Sigmoid colon (tissue), 4 donors: ENCODE measurements around the gene OR10H2.

Experiments used
- EP300 ChIP-seq, 4 donors: sonication (generic); formaldehyde crosslinking; IDR thresholded peaks; one replicate each; pipeline ENCODE4 v1.6.1; 2017; ENCODE audit warnings: antibody characterized with exemption in 4 of 4
- POLR2A ChIP-seq, 2 donors: fragments of 450-650 bp; IDR thresholded peaks; one replicate each; pipeline ENCODE4 v1.6.1; 2016; ENCODE audit warnings: antibody characterized with exemption in 2 of 2, mild to moderate bottlenecking in 2 of 2, moderate library complexity in 2 of 2
- POLR2AphosphoS5 ChIP-seq, 4 donors: sonication (generic); formaldehyde crosslinking; IDR thresholded peaks; one replicate each; pipeline ENCODE4 v1.6.1; 2017; ENCODE audit warnings: antibody characterized with exemption in 4 of 4
- TF ChIP-seq, protein P1 (sequence below), 4 experiments: fragments of 450-650 bp in 3 of 4; fragments of 200-600 bp in 1 of 4; IDR thresholded peaks; one replicate each; pipeline ENCODE4 v1.5.1; 2016 to 2019; ENCODE audit warnings: antibody characterized with exemption in 4 of 4, mild to moderate bottlenecking in 3 of 4, moderate library complexity in 2 of 4

- TF ChIP-seq POLR2A (IDR thresholded peaks at IDR 0.05) (no peak), POLR2AphosphoS5 (IDR thresholded peaks at IDR 0.05) (no peak), EP300 (IDR thresholded peaks at IDR 0.05) (no peak)
- TF ChIP-seq, protein P1, sequence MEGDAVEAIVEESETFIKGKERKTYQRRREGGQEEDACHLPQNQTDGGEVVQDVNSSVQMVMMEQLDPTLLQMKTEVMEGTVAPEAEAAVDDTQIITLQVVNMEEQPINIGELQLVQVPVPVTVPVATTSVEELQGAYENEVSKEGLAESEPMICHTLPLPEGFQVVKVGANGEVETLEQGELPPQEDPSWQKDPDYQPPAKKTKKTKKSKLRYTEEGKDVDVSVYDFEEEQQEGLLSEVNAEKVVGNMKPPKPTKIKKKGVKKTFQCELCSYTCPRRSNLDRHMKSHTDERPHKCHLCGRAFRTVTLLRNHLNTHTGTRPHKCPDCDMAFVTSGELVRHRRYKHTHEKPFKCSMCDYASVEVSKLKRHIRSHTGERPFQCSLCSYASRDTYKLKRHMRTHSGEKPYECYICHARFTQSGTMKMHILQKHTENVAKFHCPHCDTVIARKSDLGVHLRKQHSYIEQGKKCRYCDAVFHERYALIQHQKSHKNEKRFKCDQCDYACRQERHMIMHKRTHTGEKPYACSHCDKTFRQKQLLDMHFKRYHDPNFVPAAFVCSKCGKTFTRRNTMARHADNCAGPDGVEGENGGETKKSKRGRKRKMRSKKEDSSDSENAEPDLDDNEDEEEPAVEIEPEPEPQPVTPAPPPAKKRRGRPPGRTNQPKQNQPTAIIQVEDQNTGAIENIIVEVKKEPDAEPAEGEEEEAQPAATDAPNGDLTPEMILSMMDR (IDR thresholded peaks at IDR 0.05) = no peak
Measured at GRCh38 chr19:15740785-15741184, 13.0 kb downstream of the OR10H2 start.
